Right kidney (tissue), 1 donor: ENCODE data around the gene PEX3.
A peak's percentile ranks its signal among the peaks of the same experiment; 100 is the strongest.
"Not testable (repeated sequence)": the region's sequence is repeated elsewhere in the genome, so short reads cannot be mapped to it uniquely, and the experiment has no call there.

Source experiments
- DNase-seq: peaks from one replicate; pipeline ENCODE4 v3.0.0-alpha.2; 2016

PEX3 gene

DNA sequence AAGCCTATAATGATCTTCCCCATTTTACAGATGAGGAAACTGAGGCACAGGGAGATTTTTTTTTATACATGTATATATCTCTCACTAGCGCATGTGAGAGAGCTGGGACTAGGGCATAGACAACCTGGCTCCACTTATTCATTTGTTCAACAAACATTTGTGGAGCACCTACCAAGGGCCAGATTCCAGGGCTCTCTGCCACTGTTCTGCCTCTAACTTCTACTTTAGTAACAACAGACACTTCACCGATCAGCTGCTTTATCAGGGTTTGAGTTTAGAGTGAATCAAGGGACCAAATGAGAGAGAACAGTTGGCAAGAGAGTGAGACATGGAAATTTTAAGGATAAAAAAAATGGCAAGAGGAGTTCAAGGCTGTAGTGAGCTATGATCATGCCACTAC is 7.5 kb upstream of the PEX3 start:
- no peak for DNase-seq

DNA sequence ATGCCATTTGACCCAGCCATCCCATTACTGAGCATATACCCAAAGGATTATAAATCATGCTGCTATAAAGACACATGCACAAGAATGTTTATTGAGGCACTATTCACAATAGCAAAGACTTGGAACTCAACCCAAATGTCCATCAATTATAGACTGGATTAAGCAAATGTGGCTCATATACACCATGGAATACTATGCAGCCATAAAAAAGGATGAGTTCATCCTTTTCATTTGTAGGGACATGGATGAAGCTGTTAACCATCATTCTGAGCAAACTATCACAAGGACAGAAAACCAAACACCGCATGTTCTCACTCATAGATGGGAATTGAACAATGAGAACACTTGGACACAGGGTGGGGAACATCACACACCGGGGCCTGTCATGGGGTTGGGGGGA is 2.7 kb upstream of the PEX3 start:
- not testable (repeated sequence) for DNase-seq

DNA sequence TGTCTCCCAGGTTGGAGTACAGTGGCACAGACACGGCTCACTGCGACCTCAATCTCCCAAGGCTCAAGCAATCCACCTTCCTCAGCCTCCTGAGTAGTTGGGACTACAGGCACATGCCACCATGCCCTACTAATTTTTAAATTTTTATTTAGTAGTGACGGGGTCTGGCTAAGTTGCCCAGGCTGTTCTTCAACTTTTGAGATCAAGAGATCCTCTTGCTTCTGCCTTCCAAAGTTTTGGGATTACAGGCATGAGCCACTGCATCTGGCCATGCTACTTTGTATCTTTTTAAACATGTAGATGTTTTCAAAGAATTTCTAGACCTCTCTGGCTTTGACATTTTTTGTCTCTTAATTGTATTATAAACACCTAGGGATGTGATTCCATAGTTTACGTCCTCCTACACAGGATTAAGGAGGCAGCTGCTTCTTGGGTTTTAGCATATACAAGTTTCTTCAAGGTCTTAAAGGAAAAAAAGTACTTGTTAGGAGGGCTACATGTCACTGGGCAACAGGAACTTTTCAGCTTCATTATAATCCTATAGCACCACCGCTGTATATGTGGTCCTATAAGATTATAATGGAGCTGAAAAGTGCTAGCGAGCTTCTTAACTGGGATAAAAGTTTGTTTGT is 1.4 kb upstream of the PEX3 start:
- no peak for DNase-seq

DNA sequence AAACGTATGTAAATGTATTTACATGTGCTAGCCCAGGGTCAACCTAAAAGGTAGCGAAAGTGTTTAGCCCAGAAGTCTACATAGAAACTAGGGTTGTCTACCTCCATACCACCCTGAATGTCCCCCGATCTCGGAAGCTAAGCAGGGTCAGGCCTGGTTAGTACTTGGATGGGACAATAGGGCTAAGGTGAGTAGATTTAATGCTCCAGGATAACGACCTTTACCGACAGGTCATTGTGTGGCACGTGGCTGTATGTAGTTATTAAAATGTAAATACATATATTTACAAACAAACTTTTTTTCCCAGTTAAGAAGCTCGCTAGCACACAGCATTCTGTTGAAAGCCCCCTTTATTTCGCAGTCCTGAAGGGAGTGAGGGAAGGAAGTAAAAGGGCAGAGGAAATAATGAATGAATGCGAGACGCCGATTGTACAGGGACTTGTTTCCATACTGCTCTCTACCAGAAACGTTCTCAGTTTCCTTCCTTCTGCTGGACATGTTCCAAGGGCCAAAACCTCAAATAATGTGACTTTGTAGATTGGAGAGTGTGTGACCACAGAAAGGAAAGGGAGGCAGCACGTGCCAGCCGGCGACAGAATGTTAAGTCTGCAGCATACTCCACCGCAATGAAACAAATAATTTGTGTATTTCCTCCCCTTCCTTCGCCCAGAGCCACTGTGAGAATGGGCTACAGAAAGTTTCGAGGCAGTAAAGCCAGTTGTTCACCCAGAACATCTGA is 722 bp upstream of the PEX3 start:
- DNase-seq: peak; percentile 29

DNA sequence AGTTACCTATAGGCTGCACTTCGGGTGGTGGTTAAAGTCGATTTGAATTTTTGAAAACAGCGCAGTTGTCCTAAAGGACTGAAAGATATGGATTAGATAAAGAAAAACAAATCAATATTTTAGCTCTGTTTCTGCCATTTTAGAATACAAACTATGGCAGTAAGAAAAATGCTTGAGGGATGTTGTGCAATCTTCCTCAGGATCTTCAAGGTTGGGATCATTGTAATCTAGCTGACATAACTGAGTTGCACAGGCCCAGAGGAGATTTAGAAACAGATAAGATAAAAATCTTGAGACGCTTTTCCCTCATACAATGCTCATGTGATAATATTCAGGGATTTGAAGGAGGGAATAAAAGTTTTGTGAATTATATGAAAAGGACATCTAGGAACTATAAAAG is 926 bp downstream of the PEX3 start:
- DNase-seq: no peak

DNA sequence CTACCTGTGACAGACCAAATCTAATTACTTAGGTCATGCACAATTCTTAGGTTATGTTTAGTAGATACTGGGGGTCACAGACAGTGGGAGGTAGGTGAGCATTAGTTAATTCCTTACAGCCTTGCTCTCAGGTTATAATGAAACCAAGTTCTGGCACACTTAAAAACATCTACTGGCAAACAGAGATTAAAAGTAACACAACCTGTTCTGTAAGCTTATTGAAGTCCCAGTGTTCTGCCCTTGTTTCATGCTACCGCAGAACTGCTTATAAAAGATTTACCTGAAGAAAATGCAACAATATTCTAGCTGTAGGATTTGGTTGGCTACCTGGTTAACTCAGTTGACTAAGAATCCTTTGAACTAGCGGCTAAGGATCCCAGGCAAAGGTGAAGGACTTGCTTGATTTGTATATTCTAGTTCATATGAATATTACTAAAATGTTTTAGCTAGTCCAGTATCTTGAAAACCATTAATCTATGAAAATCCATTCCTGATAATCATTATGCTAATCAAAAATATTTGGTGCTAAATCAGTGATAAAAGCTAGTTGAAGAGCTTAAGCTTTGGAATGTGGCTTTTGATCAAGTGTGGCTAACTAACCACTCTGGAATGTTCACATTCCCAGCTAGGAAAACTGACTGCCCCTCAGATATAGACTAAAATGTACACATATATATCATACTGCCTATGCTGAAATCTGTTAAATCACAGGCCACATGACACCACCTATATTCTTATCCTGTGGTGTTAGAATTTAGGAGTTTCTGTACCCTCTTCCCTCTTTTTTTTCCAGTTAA is 7.2 kb downstream of the PEX3 start:
- no peak for DNase-seq

DNA sequence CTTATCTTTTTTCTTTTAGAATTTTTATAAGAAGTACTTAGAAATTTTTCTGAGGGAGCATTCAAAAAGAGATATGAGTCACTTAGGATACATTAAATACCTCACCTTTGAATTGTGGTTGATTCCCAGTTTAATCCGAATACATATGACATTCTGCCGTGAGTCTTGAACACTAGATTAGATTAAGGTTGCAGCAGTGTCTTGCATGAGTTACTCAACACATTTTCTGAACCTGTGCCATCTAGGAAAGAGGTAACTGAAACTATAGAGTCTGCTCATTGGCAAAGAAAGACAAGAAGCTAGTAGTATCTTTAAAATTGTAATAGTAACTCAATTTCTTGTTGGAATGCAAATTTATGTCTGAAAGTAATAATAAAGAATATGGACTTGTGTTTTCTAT is 14.9 kb downstream of the PEX3 start:
- DNase-seq: no peak

DNA sequence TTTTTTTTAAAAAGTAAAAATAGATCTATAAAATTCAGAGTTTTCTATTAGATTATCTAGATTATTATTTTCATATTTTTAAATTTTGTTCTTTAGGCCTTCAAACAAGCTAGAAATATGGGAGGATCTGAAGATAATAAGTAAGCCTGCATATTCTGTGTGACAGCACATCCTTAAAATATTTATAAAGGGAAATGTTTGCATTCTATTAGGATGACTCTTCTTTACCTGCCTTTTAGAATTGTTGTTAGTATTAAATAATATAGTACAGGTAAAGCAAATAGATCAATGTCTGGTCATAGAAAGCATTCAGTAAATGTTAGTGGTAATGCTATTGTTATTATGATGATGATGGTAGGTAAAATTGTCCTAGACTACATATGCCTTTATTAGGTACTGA is 17.4 kb downstream of the PEX3 start:
- no peak for DNase-seq

DNA sequence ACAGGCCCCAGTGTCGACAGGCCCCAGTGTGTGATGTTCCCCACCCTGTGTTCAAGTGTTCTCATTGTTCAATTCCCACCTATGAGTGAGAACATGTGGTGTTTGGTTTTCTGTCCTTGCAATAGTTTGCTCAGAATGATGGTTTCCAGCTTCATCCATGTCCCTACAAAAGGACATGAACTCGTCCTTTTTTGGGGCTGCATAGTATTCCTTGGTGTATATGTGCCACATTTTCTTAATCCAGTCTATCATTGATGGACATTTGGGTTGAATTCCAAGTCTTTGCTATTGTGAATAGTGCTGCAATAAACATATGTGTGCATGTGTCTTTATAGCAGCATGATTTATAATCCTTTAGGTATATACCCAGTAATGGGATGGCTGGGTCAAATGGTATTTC is 18.2 kb downstream of the PEX3 start:
- DNase-seq: not testable (repeated sequence)

DNA sequence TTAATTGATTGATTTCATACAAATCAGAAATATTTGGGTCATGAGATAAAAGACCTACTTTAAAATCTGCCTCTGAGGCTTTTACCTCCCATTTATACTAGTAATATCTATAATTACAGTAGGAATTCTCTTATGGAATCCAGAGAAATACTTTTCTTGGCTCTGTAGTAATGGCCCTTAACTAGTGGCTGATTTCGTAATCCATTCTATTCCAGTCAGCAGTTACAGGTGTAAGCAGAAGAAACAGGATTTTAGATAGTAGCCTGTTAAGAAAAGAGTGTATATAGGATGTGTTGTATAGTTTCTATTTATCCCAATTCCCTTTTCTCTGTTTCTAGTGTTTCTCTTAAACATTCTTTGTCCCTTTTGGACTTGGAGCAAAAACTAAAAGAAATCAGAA is 21.2 kb downstream of the PEX3 start:
- DNase-seq: no peak

DNA sequence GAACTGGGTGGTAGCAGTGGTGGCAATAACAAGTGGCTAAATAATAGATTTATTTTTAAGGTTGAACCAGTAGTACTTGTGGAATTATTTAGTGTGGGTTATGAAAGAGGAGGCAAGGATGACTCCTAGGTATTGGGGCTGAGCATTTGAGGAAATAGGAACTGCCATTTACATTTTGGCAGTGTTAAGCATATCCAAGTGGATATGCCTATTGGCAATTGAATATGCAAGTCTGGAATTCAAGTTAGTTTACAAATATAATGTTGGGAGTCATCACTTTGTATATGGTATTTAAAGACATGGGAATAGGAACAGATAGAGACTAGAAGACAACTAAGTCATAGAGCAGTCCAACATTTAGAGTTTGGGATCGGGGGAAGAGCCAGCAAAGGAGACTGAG is 25.9 kb downstream of the PEX3 start:
- no peak for DNase-seq

DNA sequence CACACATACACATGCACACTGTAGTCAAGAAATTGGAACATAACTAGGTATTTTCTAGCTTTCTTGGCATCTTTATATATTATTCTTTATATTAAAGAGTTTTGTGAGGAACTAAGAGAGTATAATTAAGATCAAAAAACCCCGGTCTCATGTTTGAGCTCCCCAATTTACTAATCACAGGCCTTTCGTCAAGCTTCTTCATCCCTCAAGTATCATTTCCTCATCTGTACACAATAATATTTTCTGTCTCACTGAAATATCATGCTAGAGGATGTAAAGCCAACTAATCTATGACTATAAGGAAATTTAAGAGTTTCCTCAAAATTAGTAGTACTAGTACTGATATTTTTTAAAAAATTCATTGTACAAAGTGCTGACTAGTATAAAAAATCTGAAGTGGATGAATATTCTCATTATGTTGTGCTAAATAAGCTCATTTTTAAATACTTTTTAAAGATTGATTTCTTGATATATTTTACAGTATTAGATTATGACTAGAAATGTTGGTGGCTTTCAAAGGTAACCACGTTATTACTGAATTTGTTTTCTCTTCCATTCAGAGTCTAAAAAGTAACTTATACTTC is 28.0 kb downstream of the PEX3 start:
- no peak for DNase-seq

DNA sequence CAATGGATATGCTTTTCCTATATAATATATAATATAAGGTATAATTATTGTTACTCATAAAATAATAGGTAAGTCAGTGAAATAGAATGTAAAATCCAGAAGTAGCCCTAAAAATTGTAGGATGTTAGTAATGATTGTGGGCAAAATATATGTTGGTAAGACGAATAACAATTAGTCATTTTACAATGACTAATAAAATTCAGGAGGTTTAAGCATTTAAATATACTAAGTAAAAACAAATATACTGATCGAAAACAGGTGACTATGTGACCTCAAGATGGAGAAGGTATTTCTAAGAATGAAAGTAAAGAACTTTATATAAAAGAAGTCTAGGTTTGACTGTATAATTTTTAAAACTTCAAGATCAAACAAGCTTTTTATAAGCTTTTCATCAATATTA is 32.0 kb downstream of the PEX3 start:
- DNase-seq: no peak

DNA sequence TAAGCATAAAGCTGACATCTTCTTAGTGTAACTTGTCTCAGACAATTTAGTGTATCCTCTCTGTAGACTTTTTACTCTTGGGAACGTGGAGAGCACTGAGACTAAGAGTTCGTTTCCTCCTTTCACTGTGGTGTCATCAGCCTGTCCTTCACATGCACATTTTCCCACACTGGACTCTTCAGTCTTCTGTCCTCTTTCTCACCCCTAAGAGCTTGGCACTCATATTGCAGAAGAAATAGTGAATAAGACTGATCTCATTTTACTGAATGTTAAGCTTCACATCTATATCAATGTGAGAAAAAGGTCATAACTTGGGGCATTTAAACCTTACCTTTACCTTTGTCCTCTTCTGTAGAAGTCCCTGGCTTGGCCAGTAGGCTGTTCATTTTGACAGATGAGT is 35.4 kb downstream of the PEX3 start:
- no peak for DNase-seq

DNA sequence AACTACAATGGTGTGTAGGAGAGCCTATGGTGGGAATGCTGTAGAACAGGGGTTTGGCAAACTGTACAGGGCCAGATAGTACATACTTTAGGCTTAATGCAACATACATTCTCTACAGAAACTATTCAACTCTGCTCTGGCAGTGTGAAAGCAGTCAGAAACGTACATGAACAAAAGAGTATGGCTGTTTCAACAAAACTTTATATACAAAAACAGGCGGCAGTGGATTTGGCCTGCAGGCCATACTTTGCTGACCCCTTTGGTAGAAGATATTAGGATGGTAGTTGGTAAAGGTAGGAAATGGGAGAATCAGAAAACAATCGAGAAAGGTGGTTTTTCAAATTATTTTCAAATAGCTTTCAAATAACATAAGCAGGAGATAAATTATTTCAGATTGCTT is 36.1 kb downstream of the PEX3 start:
- DNase-seq: no peak

DNA sequence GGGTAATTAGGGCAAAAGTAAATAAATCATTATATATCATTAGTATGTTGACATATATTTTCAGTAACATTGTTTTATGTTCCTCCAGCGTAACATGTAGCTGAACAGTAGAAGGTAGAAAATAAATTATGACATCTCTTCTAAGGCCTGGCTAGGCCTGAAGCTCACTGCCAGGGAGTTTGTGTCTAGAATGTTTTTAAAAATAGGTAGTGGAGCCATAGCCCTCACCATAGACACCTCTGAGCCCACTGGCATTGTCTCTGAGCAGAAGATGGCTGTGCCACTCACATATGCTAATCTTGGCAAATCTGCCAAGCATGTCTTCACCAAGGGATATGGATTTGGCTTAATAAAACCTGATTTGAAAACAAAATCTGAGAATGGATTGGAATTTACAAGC is 39.6 kb downstream of the PEX3 start:
- DNase-seq: no peak

DNA sequence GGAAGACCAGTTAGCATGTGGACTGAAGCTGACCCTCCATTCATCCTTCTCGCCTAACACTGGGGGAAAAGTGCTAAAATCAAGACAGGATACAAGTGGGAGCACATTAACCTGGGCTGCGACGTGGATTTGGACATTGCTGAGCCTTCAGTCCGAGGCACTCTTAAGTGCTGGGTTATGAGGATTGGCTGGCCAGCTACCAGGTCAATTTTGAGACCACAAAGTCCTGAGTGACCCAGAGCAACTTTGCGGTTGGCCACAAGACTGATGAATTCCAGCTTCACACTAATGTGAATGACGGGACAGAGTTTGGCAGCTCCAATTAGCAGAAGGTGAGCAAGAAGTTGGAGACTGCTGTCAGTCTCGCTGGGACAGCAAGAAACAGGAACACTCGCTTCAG is 40.2 kb downstream of the PEX3 start:
- DNase-seq: no peak

DNA sequence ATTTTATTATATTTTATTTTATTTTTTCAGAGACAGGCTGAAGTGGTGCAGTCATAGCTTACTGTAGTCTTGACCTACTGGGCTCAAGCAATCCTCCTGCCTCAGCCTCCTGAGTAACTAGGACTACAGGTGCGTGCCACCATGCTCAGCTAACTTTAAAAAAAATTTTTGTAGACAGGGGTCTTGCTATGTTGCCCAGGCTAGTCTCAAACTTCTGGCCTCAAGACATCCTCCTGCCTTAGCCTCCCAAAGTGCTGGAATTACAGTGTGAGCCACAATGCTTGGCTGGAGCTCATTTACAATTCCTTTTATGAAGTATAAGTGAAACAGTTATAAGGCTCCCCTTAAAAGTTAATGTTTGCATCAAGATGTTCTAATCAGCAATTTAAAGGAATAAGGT is 46.4 kb downstream of the PEX3 start:
- DNase-seq: no peak

DNA sequence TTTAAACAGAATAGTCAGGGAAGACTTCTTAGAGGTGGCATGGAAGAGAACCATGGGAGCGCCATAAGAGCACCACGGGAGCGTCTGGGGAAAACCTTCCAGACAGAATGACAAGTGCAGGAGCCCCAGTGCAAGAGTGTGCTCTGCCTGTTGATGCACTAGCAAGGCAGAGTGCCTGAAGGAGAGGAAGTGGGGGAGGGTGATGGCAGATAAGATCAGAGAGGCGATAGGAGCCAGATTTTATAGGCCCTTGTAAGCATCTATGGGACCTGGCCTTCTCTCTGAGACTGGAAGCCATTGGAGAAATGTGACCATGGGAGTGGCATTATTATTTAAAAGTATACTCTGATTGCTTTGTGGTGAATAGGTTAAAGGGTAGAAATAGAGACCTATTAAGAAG is 47.8 kb downstream of the PEX3 start:
- no peak for DNase-seq

DNA sequence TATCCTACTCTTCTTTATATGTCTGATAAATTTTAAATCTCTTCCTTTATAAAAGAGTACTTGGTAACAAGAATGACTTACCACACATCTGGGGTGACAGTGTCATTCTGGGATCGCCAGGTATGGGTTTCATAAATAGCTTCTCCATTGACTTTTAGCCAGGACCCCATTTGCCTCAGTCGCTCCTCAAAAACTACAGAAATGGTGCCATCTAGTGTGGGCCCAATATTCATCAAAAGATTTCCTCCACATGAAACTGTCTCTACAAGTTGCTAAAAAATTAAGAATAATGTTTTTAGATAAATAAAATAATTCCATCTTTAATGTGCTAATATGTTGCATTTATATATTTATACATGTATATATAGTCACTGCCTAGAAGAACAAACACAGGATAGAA is 51.2 kb downstream of the PEX3 start:
- no peak for DNase-seq

DNA sequence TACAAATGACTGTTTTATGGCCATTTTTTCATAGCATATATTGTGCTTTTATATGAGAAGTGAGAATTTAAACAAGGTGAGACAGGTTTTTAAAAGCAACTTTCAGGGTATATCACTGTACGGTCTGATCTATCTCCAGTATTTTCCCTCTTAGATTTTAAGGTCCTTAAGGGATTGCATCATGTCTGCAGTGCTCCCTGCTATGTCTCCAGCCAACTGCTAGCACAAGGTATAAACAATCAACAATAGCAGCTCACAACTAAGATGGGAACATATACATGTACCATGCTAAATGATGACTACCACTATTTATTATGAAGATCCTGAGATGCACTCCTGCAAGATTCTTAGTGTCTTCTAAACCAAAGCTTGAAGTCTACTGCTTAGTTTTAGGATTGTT is 53.8 kb downstream of the PEX3 start:
- DNase-seq: no peak

DNA sequence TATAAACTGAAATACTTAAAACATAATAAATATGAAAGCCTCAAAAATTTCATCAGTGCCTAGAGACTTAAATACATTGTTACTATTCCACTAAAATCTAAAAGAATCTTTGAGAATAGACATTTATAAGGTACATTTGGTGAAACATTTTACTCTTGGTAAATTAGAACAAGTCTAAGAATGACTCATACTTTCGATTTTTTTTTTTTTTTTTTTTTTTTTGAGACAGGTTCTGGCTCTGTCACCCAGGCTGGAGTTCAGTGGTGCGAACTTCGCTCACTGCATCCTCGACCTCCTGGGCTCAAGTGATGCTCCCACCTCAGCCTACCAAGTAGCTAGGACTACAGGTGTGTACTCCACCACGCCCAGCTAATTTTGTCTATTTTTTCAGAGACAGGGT is 54.5 kb downstream of the PEX3 start:
- no peak for DNase-seq

DNA sequence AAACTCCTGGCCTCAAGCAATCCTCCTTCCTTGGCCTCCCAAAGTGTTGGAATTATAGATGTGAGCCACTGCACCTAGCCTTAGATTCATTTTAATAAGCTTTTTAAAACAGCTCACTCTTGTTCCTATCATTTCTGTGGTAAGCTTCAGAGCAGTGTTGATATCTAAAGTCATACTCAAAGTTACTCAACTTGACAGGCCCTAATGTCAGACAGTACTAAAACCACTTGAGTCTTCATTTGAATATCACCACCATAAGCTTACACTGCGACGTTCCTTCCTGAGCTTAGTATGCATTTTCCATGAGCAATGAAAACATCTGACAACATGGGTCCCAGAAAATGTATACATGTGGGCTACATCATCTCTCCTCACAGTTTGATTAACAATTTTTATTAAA is 54.9 kb downstream of the PEX3 start:
- DNase-seq: no peak
